Stimulated activated CD4-positive, alpha-beta T cell treated with anti-CD3 and anti-CD28 coated beads, Interleukin-1b, Interleukin-23, amount 100 ng/mL, for 48 hours (primary cell): ENCODE measurements around the gene RNF223.

Source experiments
- DNase-seq: peaks from one replicate; pipeline ENCODE4 v3.0.0-alpha.2; 2020

The RNF223 gene

DNA sequence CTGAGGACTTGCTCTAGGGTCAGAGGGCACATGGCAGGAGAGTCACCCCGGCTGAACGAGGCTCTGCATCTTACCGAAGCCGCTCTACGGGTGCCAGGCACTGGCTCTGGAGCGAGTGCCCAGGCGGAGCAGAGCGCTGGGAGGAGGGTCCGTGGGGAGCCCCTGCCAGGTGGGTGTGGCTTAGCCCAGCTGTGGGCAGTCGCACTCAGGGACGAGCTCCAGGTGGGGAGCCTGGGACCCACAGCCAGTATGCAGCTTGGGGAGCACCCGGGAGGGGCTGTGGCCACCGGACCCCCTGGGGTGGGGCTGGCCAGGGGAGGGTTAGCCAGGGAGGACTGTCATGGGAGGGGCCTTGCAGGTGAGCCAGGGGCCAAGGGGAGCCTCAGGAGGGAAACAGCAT is 50.4 kb downstream of the RNF223 start:
- no peak for DNase-seq

DNA sequence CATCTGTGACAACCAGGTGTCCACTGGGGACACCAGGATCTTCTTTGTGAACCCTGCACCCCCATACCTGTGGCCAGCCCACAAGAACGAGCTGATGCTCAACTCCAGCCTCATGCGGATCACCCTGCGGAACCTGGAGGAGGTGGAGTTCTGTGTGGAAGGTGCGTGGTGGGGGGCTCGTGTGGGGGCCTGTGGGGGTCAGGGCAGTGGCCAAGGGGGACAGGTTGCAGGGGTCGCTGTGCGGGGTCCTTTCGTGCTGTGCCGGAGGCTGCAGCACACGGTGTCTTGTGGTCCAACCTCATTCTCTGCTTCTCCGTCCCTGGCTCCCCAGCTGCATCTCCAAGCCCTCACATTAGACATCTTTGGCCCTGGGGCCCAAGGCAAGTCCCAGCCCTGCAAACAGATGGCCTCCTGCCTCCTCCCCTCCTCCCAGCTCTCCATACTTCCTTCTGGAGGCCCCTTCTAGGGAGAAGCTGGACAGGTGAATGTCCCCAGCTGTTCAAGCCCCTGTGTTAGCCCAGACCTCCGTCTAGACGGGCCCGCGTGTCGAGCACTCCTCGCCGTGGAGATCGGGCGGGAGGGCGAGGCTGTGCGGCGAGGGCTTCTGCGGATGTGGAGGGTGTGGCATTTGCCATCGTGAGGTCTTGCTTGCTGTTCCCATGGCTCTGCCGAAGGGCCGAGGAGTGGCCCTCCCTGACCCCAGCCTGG is 51.6 kb downstream of the RNF223 start:
- DNase-seq: no peak

DNA sequence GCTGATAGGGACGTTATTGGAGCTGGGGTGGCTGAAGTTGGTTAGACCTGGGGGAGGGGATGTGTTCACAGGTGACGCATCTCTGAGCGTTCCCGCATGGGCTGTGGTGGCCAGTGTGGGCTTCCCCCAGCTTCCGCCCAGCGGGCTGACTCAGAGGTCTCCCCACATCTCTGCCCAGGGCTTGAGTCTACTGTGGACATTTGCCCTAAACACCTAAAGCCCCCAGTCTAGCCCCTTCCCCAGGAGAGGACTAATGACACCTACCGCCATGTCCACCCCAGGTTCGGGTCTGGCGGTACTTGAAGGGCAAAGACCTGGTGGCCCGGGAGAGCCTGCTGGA is 52.2 kb downstream of the RNF223 start:
- DNase-seq: no peak

DNA sequence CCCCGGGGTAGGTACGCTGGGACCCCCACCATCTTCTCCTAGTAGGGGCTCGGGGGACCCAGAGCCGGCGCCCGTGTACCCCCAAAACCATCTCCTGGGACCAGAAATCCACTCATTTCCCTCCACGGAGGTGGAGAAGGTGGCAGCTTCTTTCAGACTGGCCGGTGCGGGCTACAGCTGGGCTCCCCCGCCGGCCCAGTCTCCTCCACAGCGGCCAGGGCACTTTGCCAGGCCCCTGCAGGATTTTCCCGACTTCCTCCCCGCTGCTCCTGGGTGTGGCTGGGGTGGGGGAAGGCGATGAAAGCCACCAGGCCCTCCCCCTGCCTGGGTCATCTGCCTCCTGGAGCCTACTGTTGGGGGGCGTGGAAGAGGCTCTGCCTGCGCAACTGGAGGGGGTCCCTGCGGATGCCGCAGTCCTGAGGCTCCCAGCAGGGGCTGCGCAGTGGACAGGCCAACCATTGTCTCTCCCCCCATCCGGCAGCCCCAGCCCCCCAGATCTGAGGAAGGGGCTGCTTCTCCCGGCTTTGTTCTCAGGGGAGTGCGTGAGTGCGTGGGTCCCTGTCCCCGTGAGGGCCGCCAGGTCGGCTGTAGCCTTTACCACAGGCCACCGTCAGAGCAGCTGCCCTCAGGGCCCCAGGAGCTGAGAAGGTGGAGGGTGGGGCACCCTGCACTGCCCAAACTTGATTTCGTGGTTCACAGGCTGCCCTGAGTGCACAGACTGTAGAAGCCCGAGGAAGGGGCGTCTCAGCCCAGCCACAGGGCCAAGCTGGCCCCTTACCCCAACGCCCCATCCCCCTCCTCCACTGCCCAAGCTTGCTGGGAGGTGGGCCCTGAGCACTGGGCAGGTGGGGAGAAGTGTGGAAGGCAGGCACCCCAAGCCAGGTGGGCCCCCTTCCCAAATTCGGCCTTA is 52.8 kb downstream of the RNF223 start:
- DNase-seq: no peak
